Fibroblast of skin of scalp (primary cell): ENCODE measurements around the gene CYP1A1. TPM values are rescaled to one million over a fixed set of nuclear protein-coding genes. Genes with fewer than 3 reads are reported as not detected.
"Not testable (repeated sequence)": the region's sequence is repeated elsewhere in the genome, so short reads cannot be mapped to it uniquely, and the experiment has no call there.

ENCODE experiments used
- DNase-seq: peaks from one replicate; pipeline ENCODE4 v3.0.0-alpha.2; 2013
- polyA plus RNA-seq, 2 experiments: library from polyadenylated mRNA; unstranded; fragments of 120-200 nt; gene quantifications; one replicate each; pipeline ENCODE4 v1.2.1, GENCODE V29; 2013; ENCODE audit not compliant: insufficient read length in 2 of 2

Gene CYP1A1
- 0.17 TPM for polyA plus RNA-seq (2013, experiment 1 of 2; ENCODE audit: insufficient read length)
- polyA plus RNA-seq (2013, experiment 2 of 2; ENCODE audit: insufficient read length): 0.14 TPM

GRCh38 chr15:74725225-74725774, at the start of gene CYP1A1:
Gene CYP1A1, minus strand, starts transcription at chr15:74725528. Its CDS starts 2,431 bp downstream, at chr15:74723097.
- no peak for DNase-seq

- DNase-seq: no peak
Measured at GRCh38 chr15:74773731-74774252, 48.5 kb upstream of the CYP1A1 start.

- DNase-seq: no peak
Measured at GRCh38 chr15:74773329-74773728, 48.0 kb upstream of the CYP1A1 start.

- no peak for DNase-seq
Measured at GRCh38 chr15:74770211-74770903, 45.0 kb upstream of the CYP1A1 start.

- DNase-seq: no peak
Measured at GRCh38 chr15:74769463-74770025, 44.2 kb upstream of the CYP1A1 start.

GRCh38 chr15:74768771-74769342, 43.5 kb upstream of the CYP1A1 start:
- peak; percentile 62 for DNase-seq

GRCh38 chr15:74768099-74768770, 42.9 kb upstream of the CYP1A1 start:
- DNase-seq: no peak

GRCh38 chr15:74767167-74768098, 42.1 kb upstream of the CYP1A1 start:
- no peak for DNase-seq

- no peak for DNase-seq
Measured at GRCh38 chr15:74763416-74763815, 38.1 kb upstream of the CYP1A1 start.

- DNase-seq: no peak
Measured at GRCh38 chr15:74762791-74763150, 37.4 kb upstream of the CYP1A1 start.

- no peak for DNase-seq
Measured at GRCh38 chr15:74758736-74759135, 33.4 kb upstream of the CYP1A1 start.

- no peak for DNase-seq
Measured at GRCh38 chr15:74754593-74755215, 29.4 kb upstream of the CYP1A1 start.

GRCh38 chr15:74752531-74752930, 27.2 kb upstream of the CYP1A1 start:
- peak; percentile 80 for DNase-seq

- no peak for DNase-seq
Measured at GRCh38 chr15:74752011-74752410, 26.7 kb upstream of the CYP1A1 start.

- DNase-seq: no peak
Measured at GRCh38 chr15:74750751-74751150, 25.4 kb upstream of the CYP1A1 start.

- DNase-seq: no peak
Measured at GRCh38 chr15:74749832-74750231, 24.5 kb upstream of the CYP1A1 start.

GRCh38 chr15:74748322-74748946, 23.1 kb upstream of the CYP1A1 start, which contains the start of gene CYP1A2:
Gene CYP1A2, plus strand, starts transcription at chr15:74748845. Its CDS starts 894 bp downstream, at chr15:74749739.
- DNase-seq: no peak

GRCh38 chr15:74746389-74746788, 21.1 kb upstream of the CYP1A1 start:
- DNase-seq: no peak

GRCh38 chr15:74742422-74742821, 17.1 kb upstream of the CYP1A1 start:
- no peak for DNase-seq

GRCh38 chr15:74738239-74738638, 12.9 kb upstream of the CYP1A1 start:
- not testable (repeated sequence) for DNase-seq

GRCh38 chr15:74735305-74735704, 10.0 kb upstream of the CYP1A1 start:
- no peak for DNase-seq
